ENCODE results near the gene SIPA1L3.
A peak's percentile ranks its signal among the peaks of the same experiment; 100 is the strongest.

The SIPA1L3 gene

GRCh38 chr19:37903096-37903495 lies 3.9 kb upstream of the SIPA1L3 start:
- TF ChIP-seq EZH2 (IDR thresholded peaks at IDR 0.05; ENCODE audit: borderline replicate concordance, low read length) (no peak), CTCF (IDR thresholded peaks at IDR 0.05; ENCODE audit: low read length) (no peak)
- Histone ChIP-seq H3F3A (ENCODE audit: insufficient read depth, low read length) (0 out of 2 replicates have a peak, but pooled peaks cover 7% of the 10 kb centered on the region), H3K27me3 (ENCODE audit: insufficient read depth, low read length) (no peaks in the 10 kb centered on the region), H3K9me3 (ENCODE audit: low read length) (no peaks in the 10 kb centered on the region), H3K9me2 (ENCODE audit: low read depth, low read length) (no peaks in the 10 kb centered on the region), H3K4me2 (ENCODE audit: low read length) (no peak overlapping the region), H3K36me3 (ENCODE audit: insufficient read depth, low read length) (no peaks in the 10 kb centered on the region), H3K27ac (ENCODE audit: low read depth, low read length, poor library complexity, severe bottlenecking) (peak overlapping the region; percentile 84), H3K79me2 (ENCODE audit: insufficient read depth, low read length) (peaks cover 10% of the 10 kb centered on the region), H3K9ac (ENCODE audit: low read length) (no peak overlapping the region), H2AFZ (ENCODE audit: low read length) (no peak overlapping the region), H3K4me1 (ENCODE audit: insufficient read depth, low read length, severe bottlenecking) (peaks cover 39% of the 10 kb centered on the region), H4K20me1 (ENCODE audit: insufficient read depth, low read length) (no peaks in the 10 kb centered on the region), H3K4me3 (ENCODE audit: low read depth, low read length, poor library complexity, severe bottlenecking) (no peak overlapping the region)

GRCh38 chr19:37905946-37906868 lies 801 bp upstream of the SIPA1L3 start, which contains the start of gene WDR87:
Gene WDR87 (minus strand): TSS chr19:37906594. CDS start chr19:37898239, 8,355 bp downstream.
- H3K4me2 ChIP-seq (ENCODE audit: low read length): peak within 1 kb of the TSS; percentile 94
- H3K9me2 ChIP-seq (ENCODE audit: low read depth, low read length): no peaks in the 10 kb centered on the region
- H3K79me2 ChIP-seq (ENCODE audit: insufficient read depth, low read length): peaks cover 31% of the 10 kb centered on the region
- H2AFZ ChIP-seq (ENCODE audit: low read length): no peak within 1 kb of the TSS
- H3F3A ChIP-seq (ENCODE audit: insufficient read depth, low read length): 0 out of 2 replicates have a peak, but pooled peaks cover 7% of the 10 kb centered on the region
- H4K20me1 ChIP-seq (ENCODE audit: insufficient read depth, low read length): no peaks in the 10 kb centered on the region
- H3K4me3 ChIP-seq (ENCODE audit: low read depth, low read length, poor library complexity, severe bottlenecking): peak within 1 kb of the TSS; percentile 98
- no peaks in the 10 kb centered on the region for H3K9me3 ChIP-seq (ENCODE audit: low read length)
- no peaks in the 10 kb centered on the region for H3K36me3 ChIP-seq (ENCODE audit: insufficient read depth, low read length)
- H3K27me3 ChIP-seq (ENCODE audit: insufficient read depth, low read length): no peaks in the 10 kb centered on the region
- peak within 1 kb of the TSS; percentile 92 for H3K9ac ChIP-seq (ENCODE audit: low read length)
- peak within 1 kb of the TSS; percentile 95 for H3K27ac ChIP-seq (ENCODE audit: low read depth, low read length, poor library complexity, severe bottlenecking)
- no peak for TF ChIP-seq EZH2 (IDR thresholded peaks at IDR 0.05; ENCODE audit: borderline replicate concordance, low read length)
- TF ChIP-seq CTCF (IDR thresholded peaks at IDR 0.05; ENCODE audit: low read length): no peak
- H3K4me1 ChIP-seq (ENCODE audit: insufficient read depth, low read length, severe bottlenecking): peaks cover 65% of the 10 kb centered on the region

GRCh38 chr19:37907735-37908455 lies 887 bp downstream of the SIPA1L3 start:
- H2AFZ ChIP-seq (ENCODE audit: low read length): no peak overlapping the region
- H3K9me2 ChIP-seq (ENCODE audit: low read depth, low read length): no peaks in the 10 kb centered on the region
- no peaks in the 10 kb centered on the region for H4K20me1 ChIP-seq (ENCODE audit: insufficient read depth, low read length)
- no peaks in the 10 kb centered on the region for H3K9me3 ChIP-seq (ENCODE audit: low read length)
- peak overlapping the region; percentile 73 for H3K4me2 ChIP-seq (ENCODE audit: low read length)
- no peak for TF ChIP-seq EZH2 (IDR thresholded peaks at IDR 0.05; ENCODE audit: borderline replicate concordance, low read length)
- H3K4me3 ChIP-seq (ENCODE audit: low read depth, low read length, poor library complexity, severe bottlenecking): peak overlapping the region; percentile 98
- H3K9ac ChIP-seq (ENCODE audit: low read length): peak overlapping the region; percentile 92
- H3K36me3 ChIP-seq (ENCODE audit: insufficient read depth, low read length): no peaks in the 10 kb centered on the region
- H3K27ac ChIP-seq (ENCODE audit: low read depth, low read length, poor library complexity, severe bottlenecking): peak overlapping the region; percentile 95
- peaks cover 79% of the 10 kb centered on the region for H3K4me1 ChIP-seq (ENCODE audit: insufficient read depth, low read length, severe bottlenecking)
- peaks cover 31% of the 10 kb centered on the region for H3K79me2 ChIP-seq (ENCODE audit: insufficient read depth, low read length)
- H3K27me3 ChIP-seq (ENCODE audit: insufficient read depth, low read length): no peaks in the 10 kb centered on the region
- peaks cover 14% of the 10 kb centered on the region; the same call in 1 of the 2 replicates for H3F3A ChIP-seq (ENCODE audit: insufficient read depth, low read length)

Data from OCI-LY1 (cell line).